ENCODE data around the gene SPOCK1. TPM values are rescaled to one million over a fixed set of nuclear protein-coding genes. Genes with fewer than 3 reads are reported as not detected.

SPOCK1 gene
- polyA plus RNA-seq, 1 experiment: 304 TPM

- no peak for DNase-seq (ENCODE audit: low read depth)
- ChIA-PET CTCF (no interaction called here), POLR2A (no interaction called here)
- Histone ChIP-seq H3K4me3 (ENCODE audit: low read depth, low read length) (no peak overlapping the region), H3K36me3 (ENCODE audit: control insufficient read depth, insufficient read depth, low read length) (no peaks in the 10 kb centered on the region), H3K27me3 (ENCODE audit: control insufficient read depth, insufficient read depth, low read length) (no peaks in the 10 kb centered on the region)
- no peak for TF ChIP-seq CTCF (IDR thresholded peaks at IDR 0.05; ENCODE audit: insufficient read depth, low read depth, low read length)
These were observed 372.3 kb downstream of the SPOCK1 start for GRCh38 chr5:137126829-137127228.

GRCh38 chr5:137122558-137122957 lies 376.6 kb downstream of the SPOCK1 start:
- Histone ChIP-seq H3K36me3 (ENCODE audit: control insufficient read depth, insufficient read depth, low read length) (no peaks in the 10 kb centered on the region), H3K27me3 (ENCODE audit: control insufficient read depth, insufficient read depth, low read length) (no peaks in the 10 kb centered on the region), H3K4me3 (ENCODE audit: low read depth, low read length) (no peak overlapping the region)
- TF ChIP-seq CTCF (IDR thresholded peaks at IDR 0.05; ENCODE audit: insufficient read depth, low read depth, low read length): no peak
- POLR2A ChIA-PET: interaction anchor here (0.8 kb wide), 1 partner anchor 20 kb away, joined by 3 read pairs; no protein-coding TSS in a partner anchor
- no peak for DNase-seq (ENCODE audit: low read depth)
- CTCF ChIA-PET: interaction anchor here (0.9 kb wide), 1 partner anchor 68 kb away, joined by 3 read pairs; no protein-coding TSS in a partner anchor

- POLR2A ChIA-PET: no interaction called here
- CTCF ChIA-PET: interaction anchor here (0.9 kb wide), 1 partner anchor 67 kb away, joined by 3 read pairs; no protein-coding TSS in a partner anchor
- TF ChIP-seq CTCF (IDR thresholded peaks at IDR 0.05; ENCODE audit: insufficient read depth, low read depth, low read length): no peak
These were observed 377.1 kb downstream of the SPOCK1 start for GRCh38 chr5:137122075-137122474.

GRCh38 chr5:137119321-137119720 lies 379.8 kb downstream of the SPOCK1 start:
- peak; percentile 22 for DNase-seq (ENCODE audit: low read depth)
- H3K4me3 ChIP-seq (ENCODE audit: low read depth, low read length): no peak overlapping the region
- no peaks in the 10 kb centered on the region for H3K36me3 ChIP-seq (ENCODE audit: control insufficient read depth, insufficient read depth, low read length)
- TF ChIP-seq CTCF (IDR thresholded peaks at IDR 0.05; ENCODE audit: insufficient read depth, low read depth, low read length): no peak
- no peaks in the 10 kb centered on the region for H3K27me3 ChIP-seq (ENCODE audit: control insufficient read depth, insufficient read depth, low read length)
- POLR2A ChIA-PET: no interaction called here
- CTCF ChIA-PET: interaction anchor here (1.2 kb wide), 1 partner anchor 13 kb away, joined by 4 read pairs; no protein-coding TSS in a partner anchor

More at GRCh38 chr5:137122075-137122474, 377.1 kb downstream of the SPOCK1 start:
- Histone ChIP-seq H3K27me3 (ENCODE audit: control insufficient read depth, insufficient read depth, low read length) (no peaks in the 10 kb centered on the region), H3K36me3 (ENCODE audit: control insufficient read depth, insufficient read depth, low read length) (no peaks in the 10 kb centered on the region), H3K4me3 (ENCODE audit: low read depth, low read length) (no peak overlapping the region)
- DNase-seq (ENCODE audit: low read depth): no peak

GRCh38 chr5:137118629-137119028 lies 380.5 kb downstream of the SPOCK1 start:
- DNase-seq (ENCODE audit: low read depth): no peak
- H3K27me3 ChIP-seq (ENCODE audit: control insufficient read depth, insufficient read depth, low read length): no peaks in the 10 kb centered on the region
- ChIA-PET CTCF (interaction anchor here (1.2 kb wide), 1 partner anchor 12 kb away, joined by 4 read pairs; no protein-coding TSS in a partner anchor), POLR2A (no interaction called here)
- no peaks in the 10 kb centered on the region for H3K36me3 ChIP-seq (ENCODE audit: control insufficient read depth, insufficient read depth, low read length)
- TF ChIP-seq CTCF (IDR thresholded peaks at IDR 0.05; ENCODE audit: insufficient read depth, low read depth, low read length): no peak
- no peak overlapping the region for H3K4me3 ChIP-seq (ENCODE audit: low read depth, low read length)
